ENCODE measurements around the gene DKK2.

Gene DKK2

GRCh38 chr4:107071108-107071507 lies 35.0 kb upstream of the DKK2 start:
- H3K4me1 ChIP-seq (ENCODE audit: insufficient read depth, low read length, severe bottlenecking): no peaks in the 10 kb centered on the region
- TF ChIP-seq CTCF (IDR thresholded peaks at IDR 0.05; ENCODE audit: low read length) (no peak), EZH2 (IDR thresholded peaks at IDR 0.05; ENCODE audit: borderline replicate concordance, low read length) (no peak)
- H3K79me2 ChIP-seq (ENCODE audit: insufficient read depth, low read length): no peaks in the 10 kb centered on the region
- no peak overlapping the region for H2AFZ ChIP-seq (ENCODE audit: low read length)
- no peak overlapping the region for H3K4me3 ChIP-seq (ENCODE audit: low read depth, low read length, poor library complexity, severe bottlenecking)
- no peak overlapping the region for H3K4me2 ChIP-seq (ENCODE audit: low read length)
- no peak overlapping the region for H3K9ac ChIP-seq (ENCODE audit: low read length)
- no peaks in the 10 kb centered on the region for H3K36me3 ChIP-seq (ENCODE audit: insufficient read depth, low read length)
- H3K27ac ChIP-seq (ENCODE audit: low read depth, low read length, poor library complexity, severe bottlenecking): no peak overlapping the region
- H3K9me3 ChIP-seq (ENCODE audit: low read length): no peaks in the 10 kb centered on the region
- H3F3A ChIP-seq (ENCODE audit: insufficient read depth, low read length): no peaks in the 10 kb centered on the region
- no peaks in the 10 kb centered on the region for H3K9me2 ChIP-seq (ENCODE audit: low read depth, low read length)
- no peaks in the 10 kb centered on the region for H3K27me3 ChIP-seq (ENCODE audit: insufficient read depth, low read length)
- H4K20me1 ChIP-seq (ENCODE audit: insufficient read depth, low read length): no peaks in the 10 kb centered on the region

- TF ChIP-seq CTCF (IDR thresholded peaks at IDR 0.05; ENCODE audit: low read length): no peak
- H3K9me3 ChIP-seq (ENCODE audit: low read length): no peaks in the 10 kb centered on the region
- H3F3A ChIP-seq (ENCODE audit: insufficient read depth, low read length): no peaks in the 10 kb centered on the region
- H3K79me2 ChIP-seq (ENCODE audit: insufficient read depth, low read length): no peaks in the 10 kb centered on the region
- no peaks in the 10 kb centered on the region for H3K27me3 ChIP-seq (ENCODE audit: insufficient read depth, low read length)
- H3K36me3 ChIP-seq (ENCODE audit: insufficient read depth, low read length): no peaks in the 10 kb centered on the region
- no peaks in the 10 kb centered on the region for H3K9me2 ChIP-seq (ENCODE audit: low read depth, low read length)
- H3K27ac ChIP-seq (ENCODE audit: low read depth, low read length, poor library complexity, severe bottlenecking): no peak overlapping the region
- no peaks in the 10 kb centered on the region for H3K4me1 ChIP-seq (ENCODE audit: insufficient read depth, low read length, severe bottlenecking)
- no peaks in the 10 kb centered on the region for H4K20me1 ChIP-seq (ENCODE audit: insufficient read depth, low read length)
- no peak overlapping the region for H3K9ac ChIP-seq (ENCODE audit: low read length)
- H3K4me2 ChIP-seq (ENCODE audit: low read length): no peak overlapping the region
- H3K4me3 ChIP-seq (ENCODE audit: low read depth, low read length, poor library complexity, severe bottlenecking): no peak overlapping the region
- H2AFZ ChIP-seq (ENCODE audit: low read length): no peak overlapping the region
Observed at GRCh38 chr4:107069049-107069448, 32.9 kb upstream of the DKK2 start.

GRCh38 chr4:107068116-107068515 lies 32.0 kb upstream of the DKK2 start:
- Histone ChIP-seq H3K4me2 (ENCODE audit: low read length) (no peak overlapping the region), H4K20me1 (ENCODE audit: insufficient read depth, low read length) (no peaks in the 10 kb centered on the region), H3K4me1 (ENCODE audit: insufficient read depth, low read length, severe bottlenecking) (no peaks in the 10 kb centered on the region), H3K4me3 (ENCODE audit: low read depth, low read length, poor library complexity, severe bottlenecking) (no peak overlapping the region), H3K9me2 (ENCODE audit: low read depth, low read length) (no peaks in the 10 kb centered on the region), H3K9ac (ENCODE audit: low read length) (no peak overlapping the region), H2AFZ (ENCODE audit: low read length) (no peak overlapping the region), H3F3A (ENCODE audit: insufficient read depth, low read length) (no peaks in the 10 kb centered on the region), H3K27me3 (ENCODE audit: insufficient read depth, low read length) (no peaks in the 10 kb centered on the region), H3K79me2 (ENCODE audit: insufficient read depth, low read length) (no peaks in the 10 kb centered on the region), H3K9me3 (ENCODE audit: low read length) (no peaks in the 10 kb centered on the region), H3K36me3 (ENCODE audit: insufficient read depth, low read length) (no peaks in the 10 kb centered on the region), H3K27ac (ENCODE audit: low read depth, low read length, poor library complexity, severe bottlenecking) (no peak overlapping the region)
- no peak for TF ChIP-seq EZH2 (IDR thresholded peaks at IDR 0.05; ENCODE audit: borderline replicate concordance, low read length)
- TF ChIP-seq CTCF (IDR thresholded peaks at IDR 0.05; ENCODE audit: low read length): no peak
